Upper lobe of left lung (tissue), 6 donors: ENCODE results near the gene SPEN. TPM values are rescaled to one million over a fixed set of nuclear protein-coding genes. Genes with fewer than 3 reads are reported as not detected.

Source experiments
- ATAC-seq, 2 donors: fragments of 200-7000 bp; cut with Tn5 transposase; one replicate each; pipeline ENCODE4 v1.9.1; 2022; ENCODE audit warnings: mild to moderate bottlenecking in 2 of 2, moderate library complexity in 2 of 2; ENCODE audit not compliant: low FRiP score in 2 of 2
- DNase-seq, 2 donors: peaks; one replicate each; pipeline ENCODE4 v3.0.0-alpha.2; 2019 to 2020
- H3K27ac ChIP-seq, 4 donors: fragments of 200-600 bp; sonication (generic); one replicate each; pipeline ENCODE4 v1.5.1; 2016 to 2019
- H3K27me3 ChIP-seq, 4 donors: fragments of 200-600 bp; sonication (generic); one replicate each; pipeline ENCODE4 v1.5.1; 2017 to 2019
- H3K36me3 ChIP-seq, 4 donors: fragments of 200-600 bp; sonication (generic); one replicate each; pipeline ENCODE4 v1.5.1; 2016 to 2019
- H3K4me1 ChIP-seq, 4 donors: fragments of 200-600 bp; sonication (generic); one replicate each; pipeline ENCODE4 v1.5.1; 2018 to 2019
- H3K4me3 ChIP-seq, 4 donors: fragments of 200-600 bp; sonication (generic); one replicate each; pipeline ENCODE4 v1.5.1; 2017 to 2019; ENCODE audit warnings: mild to moderate bottlenecking in 2 of 4, moderate library complexity in 1 of 4
- H3K9me3 ChIP-seq, 4 donors: fragments of 200-600 bp; sonication (generic); one replicate each; pipeline ENCODE4 v1.5.1; 2018 to 2019
- CTCF ChIP-seq, 6 experiments: fragments of 450-650 bp in 4 of 6; fragments of 200-600 bp in 2 of 6; sonication (generic) in 2 of 6; IDR thresholded peaks; one replicate each; pipeline ENCODE4 v1.5.1; 2016 to 2019; ENCODE audit warnings: antibody characterized with exemption in 6 of 6
- EP300 ChIP-seq, 4 donors: sonication (generic); formaldehyde crosslinking; IDR thresholded peaks; one replicate each; pipeline ENCODE4 v1.5.1; 2017; ENCODE audit warnings: antibody characterized with exemption in 4 of 4, control low read depth in 2 of 4
- POLR2A ChIP-seq, 4 donors: fragments of 450-650 bp; IDR thresholded peaks; one replicate each; pipeline ENCODE4 v1.5.1; 2016 to 2017; ENCODE audit warnings: antibody characterized with exemption in 4 of 4, mild to moderate bottlenecking in 2 of 4
- POLR2AphosphoS5 ChIP-seq, 2 donors: sonication (generic); formaldehyde crosslinking; IDR thresholded peaks; one replicate each; pipeline ENCODE4 v1.5.1; 2017; ENCODE audit warnings: antibody characterized with exemption in 2 of 2
- whole genome bisulfite sequencing, 2 donors: methylation state at CpG; one replicate each; pipeline ENCODE4 v1.1.5; 2017 to 2018; 5-methylcytosine and 5-hydroxymethylcytosine counted together
- total RNA-seq, 6 donors: library from RNA; depleted of rRNA in 4 of 6; stranded (reverse); fragments of >200 nt in 4 of 6; gene quantifications; one replicate each; pipeline versions ENCODE4 v1.1.0 to v1.2.1, GENCODE V29; 2016 to 2021
- donor health status: DM: no; HTN: no; CAD: no; lungs with moderate emphysema.
- donor health status: DM: no; HTN: yes; CAD: no; lungs with severe emphysema.

Gene SPEN
- total RNA-seq, 6 donors from 2014 or later: 41.5 to 73.3 (median 51.3) TPM

- no peak for DNase-seq
- no peak for TF ChIP-seq POLR2AphosphoS5 (IDR thresholded peaks at IDR 0.05)
- no peak for TF ChIP-seq POLR2A (IDR thresholded peaks at IDR 0.05)
- TF ChIP-seq EP300 (IDR thresholded peaks at IDR 0.05): no peak
- no peak for TF ChIP-seq CTCF (IDR thresholded peaks at IDR 0.05)
Observed at GRCh38 chr1:15833842-15834405, 13.6 kb upstream of the SPEN start.

GRCh38 chr1:15834406-15835204 is 12.9 kb upstream of the SPEN start:
- peak in 3 of 4 donors; percentile 63 to 89 (median 81) for TF ChIP-seq POLR2A (IDR thresholded peaks at IDR 0.05)
- peak; percentile 52 to 76 for TF ChIP-seq POLR2AphosphoS5 (IDR thresholded peaks at IDR 0.05)
- TF ChIP-seq CTCF (IDR thresholded peaks at IDR 0.05): peak in 1 of 6 experiments; percentile 12
- no peak for TF ChIP-seq EP300 (IDR thresholded peaks at IDR 0.05)
- Histone ChIP-seq H3K9me3 (no peaks in the 10 kb centered on the region), H3K4me1 (peaks cover 11 to 31% (median 15%) of the 10 kb centered on the region in 4 donors), H3K4me3 (peak overlapping the region; percentile 58 to 80 (median 72)), H3K36me3 (no peaks in the 10 kb centered on the region), H3K27ac (peak overlapping the region; percentile 99 to 100 (median 100)), H3K27me3 (no peaks in the 10 kb centered on the region)
- WGBS, 2 donors: 1% methylated on average over 12 to 43 of the region's 77 CpGs
- ATAC-seq (peak; percentile 87 to 88), DNase-seq (peak; percentile 85 to 97)

More at GRCh38 chr1:15833842-15834405, 13.6 kb upstream of the SPEN start:
- Histone ChIP-seq H3K27me3 (no peaks in the 10 kb centered on the region), H3K4me3 (peak overlapping the region; percentile 19 to 80 (median 72)), H3K36me3 (no peaks in the 10 kb centered on the region), H3K9me3 (no peaks in the 10 kb centered on the region), H3K4me1 (peaks cover 16 to 31% (median 17%) of the 10 kb centered on the region in 4 donors), H3K27ac (peak overlapping the region; percentile 99 to 100 (median 100))
- ATAC-seq: no peak
- WGBS, 2 donors: 1% methylated on average over 10 of the region's 10 CpGs

- WGBS, 2 donors: 0 to 1% methylated on average over 24 to 30 of the region's 37 CpGs
- peak in 1 of 2 donors; percentile 88 for DNase-seq
- peak; percentile 14 to 17 for ATAC-seq
Observed at GRCh38 chr1:15835205-15835740, 12.2 kb upstream of the SPEN start.

More at GRCh38 chr1:15835205-15835740, 12.2 kb upstream of the SPEN start:
- Histone ChIP-seq H3K27ac (peak overlapping the region; percentile 99 to 100 (median 100)), H3K36me3 (no peaks in the 10 kb centered on the region), H3K4me3 (peak overlapping the region; percentile 58 to 80 (median 72)), H3K4me1 (peaks cover 11 to 31% (median 14%) of the 10 kb centered on the region in 4 donors), H3K27me3 (no peaks in the 10 kb centered on the region), H3K9me3 (no peaks in the 10 kb centered on the region)
- TF ChIP-seq POLR2AphosphoS5 (IDR thresholded peaks at IDR 0.05) (no peak), POLR2A (IDR thresholded peaks at IDR 0.05) (no peak), CTCF (IDR thresholded peaks at IDR 0.05) (no peak), EP300 (IDR thresholded peaks at IDR 0.05) (no peak)
